BLaER1 treated with 17β-estradiol and CSF1 and Interleukin-3, amounts not matched to agents 10 nM and 100 nM (cell line): ENCODE data around the gene EI24.
A peak's percentile ranks its signal among the peaks of the same experiment; 100 is the strongest.
"Not testable (repeated sequence)": the region's sequence is repeated elsewhere in the genome, so short reads cannot be mapped to it uniquely, and the experiment has no call there.

Experiments used
- H3K27ac ChIP-seq, 11 experiments: shearing (Covaris generic); formaldehyde crosslinking; 2 replicates each; pipeline ENCODE4 v1.8.1; 2022
- H3K27me3 ChIP-seq, 11 experiments: shearing (Covaris generic); formaldehyde crosslinking; 2 replicates each; pipeline ENCODE4 v1.8.1; 2022
- H3K36me3 ChIP-seq, 11 experiments: shearing (Covaris generic); formaldehyde crosslinking; 2 replicates each; pipeline ENCODE4 v1.8.1; 2022
- H3K4me1 ChIP-seq, 10 experiments: shearing (Covaris generic); formaldehyde crosslinking; 2 replicates each; pipeline ENCODE4 v1.8.1; 2022
- H3K4me2 ChIP-seq, 11 experiments: shearing (Covaris generic); formaldehyde crosslinking; 2 replicates each; pipeline ENCODE4 v1.8.1; 2022
- H3K4me3 ChIP-seq, 10 experiments: shearing (Covaris generic); formaldehyde crosslinking; 2 replicates each; pipeline ENCODE4 v1.8.1; 2022
- H3K9ac ChIP-seq, 11 experiments: shearing (Covaris generic); formaldehyde crosslinking; 2 replicates each; pipeline ENCODE4 v1.8.1; 2022
- H3K9me3 ChIP-seq, 11 experiments: shearing (Covaris generic); formaldehyde crosslinking; replicated peaks in 1 of 11; 2 replicates each; pipeline ENCODE4 v1.8.1; 2022
- H4K20me1 ChIP-seq, 11 experiments: shearing (Covaris generic); formaldehyde crosslinking; 2 replicates each; pipeline ENCODE4 v1.8.1; 2022
- Cebpa-rat ChIP-seq, 11 experiments: shearing (Covaris generic); IDR thresholded peaks; 2 replicates each; pipeline ENCODE4 v1.8.1; 2022

The EI24 gene

GRCh38 chr11:125568970-125569914 is at the start of gene EI24:
Gene EI24, plus strand, starts transcription at chr11:125569477. Its CDS starts 3,051 bp downstream, at chr11:125572528.
- H3K27ac ChIP-seq = peak within 1 kb of the TSS; percentile 94 to 99 (median 98)
- peaks cover 0 to 16% (median 13%) of the 10 kb centered on the region in 11 experiments; a peak in 17 of 22 replicates for H3K9me3 ChIP-seq
- peak within 1 kb of the TSS; percentile 79 to 98 (median 91) for H3K4me2 ChIP-seq
- no peak for TF ChIP-seq Cebpa-rat (IDR thresholded peaks at IDR 0.05)
- H3K36me3 ChIP-seq = peaks cover 23 to 32% (median 25%) of the 10 kb centered on the region in 11 experiments
- H3K9ac ChIP-seq = peak within 1 kb of the TSS; percentile 96 to 99 (median 98)
- H4K20me1 ChIP-seq = peaks cover 0 to 7% (median 0%) of the 10 kb centered on the region in 11 experiments; a peak in 2 of 22 replicates
- H3K4me3 ChIP-seq = peak within 1 kb of the TSS; percentile 77 to 98 (median 91)
- H3K27me3 ChIP-seq = no peaks in the 10 kb centered on the region
- peaks cover 14 to 50% (median 17%) of the 10 kb centered on the region in 10 experiments for H3K4me1 ChIP-seq

GRCh38 chr11:125519860-125520834 is 49.1 kb upstream of the EI24 start:
- TF ChIP-seq Cebpa-rat (IDR thresholded peaks at IDR 0.05) = no peak
- peaks cover 40 to 88% (median 56%) of the 10 kb centered on the region in 11 experiments for H3K9me3 ChIP-seq
- H3K27me3 ChIP-seq = no peaks in the 10 kb centered on the region

DNA sequence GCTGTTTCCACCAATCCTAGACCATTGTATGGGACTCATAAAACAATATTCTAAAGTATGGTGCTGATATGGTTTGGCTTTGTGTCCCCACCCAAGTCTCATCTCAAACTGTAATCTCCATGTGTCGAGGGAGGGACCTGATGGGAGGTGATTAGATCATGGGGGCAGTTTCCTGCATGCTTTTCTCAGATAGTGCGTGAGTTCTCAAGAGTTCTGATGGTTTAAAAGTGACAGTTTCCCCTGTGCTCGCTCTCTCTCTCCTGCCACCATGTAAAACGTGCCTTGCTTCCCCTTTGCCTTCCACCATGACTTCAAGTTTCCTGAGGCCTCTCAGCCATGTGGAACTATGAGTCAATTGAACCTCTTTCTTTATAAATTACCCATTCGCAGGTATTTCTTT is 44.0 kb upstream of the EI24 start:
- TF ChIP-seq Cebpa-rat (IDR thresholded peaks at IDR 0.05) = no peak
- Histone ChIP-seq H3K9ac (no peak overlapping the region), H3K36me3 (peaks cover 0 to 5% (median 0%) of the 10 kb centered on the region in 11 experiments; a peak in 1 of 22 replicates), H3K4me1 (no peaks in the 10 kb centered on the region), H3K9me3 (peaks cover 40 to 71% (median 58%) of the 10 kb centered on the region in 11 experiments), H3K4me3 (no peak overlapping the region), H3K27me3 (no peaks in the 10 kb centered on the region), H4K20me1 (no peaks in the 10 kb centered on the region), H3K27ac (no peak overlapping the region), H3K4me2 (no peak overlapping the region)

More at GRCh38 chr11:125519860-125520834, 49.1 kb upstream of the EI24 start:
- Histone ChIP-seq H3K36me3 (peaks cover 0 to 13% (median 0%) of the 10 kb centered on the region in 11 experiments; a peak in 1 of 22 replicates), H4K20me1 (no peaks in the 10 kb centered on the region), H3K4me2 (no peak overlapping the region), H3K27ac (no peak overlapping the region), H3K4me1 (peaks cover 25 to 28% (median 26%) of the 10 kb centered on the region in 10 experiments), H3K9ac (no peak overlapping the region), H3K4me3 (no peak overlapping the region)

- TF ChIP-seq Cebpa-rat (IDR thresholded peaks at IDR 0.05) = no peak
- Histone ChIP-seq H3K27ac (no peak overlapping the region), H3K9me3 (peaks cover 0 to 10% (median 0%) of the 10 kb centered on the region in 11 experiments; a peak in 2 of 22 replicates), H3K9ac (no peak overlapping the region), H3K4me2 (no peak overlapping the region), H4K20me1 (no peaks in the 10 kb centered on the region), H3K4me3 (no peak overlapping the region), H3K4me1 (no peaks in the 10 kb centered on the region), H3K27me3 (no peaks in the 10 kb centered on the region), H3K36me3 (no peaks in the 10 kb centered on the region)
Observed at GRCh38 chr11:125532668-125533067, 36.6 kb upstream of the EI24 start.

DNA sequence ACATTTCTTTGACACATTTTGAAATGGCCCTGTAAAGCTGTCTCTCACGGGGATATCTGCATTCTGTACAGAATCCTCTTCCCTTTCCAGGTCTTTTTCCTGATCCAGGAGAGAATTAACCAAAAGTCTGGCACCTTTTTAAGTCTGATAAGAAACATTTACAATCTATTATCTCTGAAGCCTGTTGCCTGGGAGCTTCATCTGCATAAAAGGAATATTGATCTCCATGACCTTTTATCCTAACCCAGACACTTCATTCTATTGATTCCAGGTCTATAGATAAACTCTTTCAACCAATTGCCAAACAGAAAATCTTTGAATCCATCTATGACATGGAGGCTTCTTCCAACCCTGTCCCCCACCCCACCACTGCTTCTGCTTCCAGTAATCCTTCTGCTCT is 33.7 kb upstream of the EI24 start:
- Histone ChIP-seq H3K27ac (no peak overlapping the region), H3K4me1 (no peaks in the 10 kb centered on the region), H4K20me1 (no peaks in the 10 kb centered on the region), H3K9me3 (no peaks in the 10 kb centered on the region; a peak in 1 of 22 replicates), H3K36me3 (no peaks in the 10 kb centered on the region), H3K4me2 (no peak overlapping the region), H3K9ac (no peak overlapping the region), H3K27me3 (no peaks in the 10 kb centered on the region), H3K4me3 (no peak overlapping the region)
- TF ChIP-seq Cebpa-rat (IDR thresholded peaks at IDR 0.05) = no peak

- H3K4me3 ChIP-seq, H3K9ac ChIP-seq, H3K27me3 ChIP-seq, H3K36me3 ChIP-seq, H3K4me1 ChIP-seq, H3K9me3 ChIP-seq, H4K20me1 ChIP-seq, H3K4me2 ChIP-seq, H3K27ac ChIP-seq: not testable (repeated sequence)
Observed at GRCh38 chr11:125536834-125537233, 32.4 kb upstream of the EI24 start.

DNA sequence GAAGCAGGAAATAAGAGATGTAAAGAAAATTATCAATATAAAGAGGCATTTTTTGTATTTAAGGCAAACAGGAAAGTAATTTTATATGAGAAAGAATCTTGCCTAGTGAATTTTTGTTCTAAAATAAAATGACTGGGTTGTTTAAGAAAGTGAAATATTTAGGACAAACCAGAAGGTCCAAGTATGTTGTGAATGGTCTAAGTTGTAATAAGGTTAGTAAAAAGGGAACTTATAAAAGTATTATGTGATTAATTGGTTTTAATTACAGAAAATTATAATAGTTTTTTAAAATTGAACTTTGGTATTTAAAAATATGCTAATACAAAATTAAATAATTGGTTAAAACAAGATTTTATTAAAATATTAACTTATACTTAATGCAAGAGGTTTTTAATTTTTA is 26.6 kb upstream of the EI24 start:
- Histone ChIP-seq H3K27ac (no peak overlapping the region), H3K9ac (no peak overlapping the region), H3K4me3 (no peak overlapping the region), H3K36me3 (peaks cover 0 to 7% (median 0%) of the 10 kb centered on the region in 11 experiments; a peak in 1 of 22 replicates), H3K4me2 (no peak overlapping the region), H4K20me1 (no peaks in the 10 kb centered on the region), H3K4me1 (peaks cover 0 to 6% (median 0%) of the 10 kb centered on the region in 10 experiments; a peak in 1 of 20 replicates), H3K9me3 (peaks cover 18 to 45% (median 33%) of the 10 kb centered on the region in 11 experiments), H3K27me3 (no peaks in the 10 kb centered on the region)
- TF ChIP-seq Cebpa-rat (IDR thresholded peaks at IDR 0.05) = no peak

- peaks cover 55 to 72% (median 60%) of the 10 kb centered on the region in 11 experiments for H3K9me3 ChIP-seq
- H3K36me3 ChIP-seq = peaks cover 0 to 6% (median 0%) of the 10 kb centered on the region in 11 experiments; a peak in 1 of 22 replicates
- peaks cover 0 to 9% (median 6%) of the 10 kb centered on the region in 10 experiments; a peak in 7 of 20 replicates for H3K4me1 ChIP-seq
- no peak overlapping the region for H3K9ac ChIP-seq
- no peak overlapping the region for H3K4me3 ChIP-seq
- peak overlapping the region in 5 of 11 experiments; percentile 8 to 57 (median 29); a peak in 8 of 22 replicates for H3K4me2 ChIP-seq
- no peaks in the 10 kb centered on the region for H4K20me1 ChIP-seq
- H3K27ac ChIP-seq = no peak overlapping the region; a peak in 1 of 22 replicates
- H3K27me3 ChIP-seq = no peaks in the 10 kb centered on the region
- TF ChIP-seq Cebpa-rat (IDR thresholded peaks at IDR 0.05) = no peak
Observed at GRCh38 chr11:125550780-125551179, 18.5 kb upstream of the EI24 start.
